Nephron progenitor cell (in vitro differentiated cells): ENCODE measurements around the gene CDH8.
"Not testable (repeated sequence)": the region's sequence is repeated elsewhere in the genome, so short reads cannot be mapped to it uniquely, and the experiment has no call there.

Source experiments
- DNase-seq: peaks from one replicate; pipeline ENCODE4 v3.0.0; 2021
- H3K27ac Mint-ChIP-seq: 2 replicates; pipeline ENCODE4 v1.8.0; 2021; ENCODE audit warnings: mild to moderate bottlenecking, moderate library complexity, mixed read lengths
- H3K27me3 Mint-ChIP-seq: 2 replicates; pipeline ENCODE4 v1.8.0; 2021; ENCODE audit warnings: mild to moderate bottlenecking, low read depth, mixed read lengths; ENCODE audit not compliant: poor library complexity
- H3K36me3 Mint-ChIP-seq: 2 replicates; pipeline ENCODE4 v1.8.0; 2021; ENCODE audit warnings: low read depth, mixed read lengths
- H3K4me1 Mint-ChIP-seq: 2 replicates; pipeline ENCODE4 v1.8.0; 2021; ENCODE audit warnings: mixed read lengths
- H3K4me3 Mint-ChIP-seq: 2 replicates; pipeline ENCODE4 v1.8.0; 2021; ENCODE audit warnings: mild to moderate bottlenecking, moderate library complexity, mixed read lengths
- H3K9me3 Mint-ChIP-seq: 2 replicates; pipeline ENCODE4 v1.8.0; 2021; ENCODE audit warnings: mild to moderate bottlenecking, moderate library complexity, mixed read lengths
- CTCF ChIP-seq: fragments of 200-600 bp; sonication (generic); IDR thresholded peaks from 2 replicates; pipeline ENCODE4 v1.5.0; 2021; ENCODE audit warnings: antibody characterized with exemption

The CDH8 gene

GRCh38 chr16:61923629-61924028 lies 112.6 kb downstream of the CDH8 start:
- Mint-ChIP-seq H3K36me3 (no peaks in the 10 kb centered on the region), H3K27me3 (no peaks in the 10 kb centered on the region), H3K9me3 (peaks cover 8% of the 10 kb centered on the region), H3K4me1 (peaks cover 13% of the 10 kb centered on the region), H3K27ac (no peak overlapping the region), H3K4me3 (no peak overlapping the region)
- TF ChIP-seq CTCF: no peak
- no peak for DNase-seq

- H3K9me3 Mint-ChIP-seq: peaks cover 26% of the 10 kb centered on the region
- no peak for TF ChIP-seq CTCF
- H3K27ac Mint-ChIP-seq: no peak overlapping the region
- peaks cover 18% of the 10 kb centered on the region for H3K36me3 Mint-ChIP-seq
- H3K4me1 Mint-ChIP-seq: peaks cover 26% of the 10 kb centered on the region
- no peak for DNase-seq
- H3K27me3 Mint-ChIP-seq: peaks cover 4% of the 10 kb centered on the region
- no peak overlapping the region for H3K4me3 Mint-ChIP-seq
Measured at GRCh38 chr16:61921373-61921772, 114.9 kb downstream of the CDH8 start.

GRCh38 chr16:61917865-61918826 lies 118.1 kb downstream of the CDH8 start:
- H3K4me1 Mint-ChIP-seq: peaks cover 20% of the 10 kb centered on the region
- peaks cover 23% of the 10 kb centered on the region for H3K36me3 Mint-ChIP-seq
- not testable (repeated sequence) for H3K27me3 Mint-ChIP-seq, DNase-seq, H3K27ac Mint-ChIP-seq
- H3K4me3 Mint-ChIP-seq: peak overlapping the region; percentile 76
- peaks cover 26% of the 10 kb centered on the region for H3K9me3 Mint-ChIP-seq

GRCh38 chr16:61915569-61915968 lies 120.7 kb downstream of the CDH8 start:
- H3K27ac Mint-ChIP-seq: no peak overlapping the region
- H3K36me3 Mint-ChIP-seq: peaks cover 23% of the 10 kb centered on the region
- peaks cover 20% of the 10 kb centered on the region for H3K4me1 Mint-ChIP-seq
- DNase-seq: no peak
- H3K4me3 Mint-ChIP-seq: no peak overlapping the region
- H3K27me3 Mint-ChIP-seq: peaks cover 4% of the 10 kb centered on the region
- peaks cover 26% of the 10 kb centered on the region for H3K9me3 Mint-ChIP-seq
- no peak for TF ChIP-seq CTCF

GRCh38 chr16:61909074-61909473 lies 127.2 kb downstream of the CDH8 start:
- Mint-ChIP-seq H3K27me3 (no peaks in the 10 kb centered on the region), H3K36me3 (peaks cover 12% of the 10 kb centered on the region)
- TF ChIP-seq CTCF: no peak

GRCh38 chr16:61908426-61908825 lies 127.8 kb downstream of the CDH8 start:
- no peak for DNase-seq
- Mint-ChIP-seq H3K9me3 (peaks cover 24% of the 10 kb centered on the region), H3K4me3 (no peak overlapping the region), H3K27ac (no peak overlapping the region), H3K27me3 (no peaks in the 10 kb centered on the region), H3K36me3 (peaks cover 12% of the 10 kb centered on the region), H3K4me1 (no peaks in the 10 kb centered on the region)
- no peak for TF ChIP-seq CTCF

More at GRCh38 chr16:61909074-61909473, 127.2 kb downstream of the CDH8 start:
- H3K27ac Mint-ChIP-seq: no peak overlapping the region
- peaks cover 22% of the 10 kb centered on the region for H3K9me3 Mint-ChIP-seq
- no peak overlapping the region for H3K4me3 Mint-ChIP-seq
- no peaks in the 10 kb centered on the region for H3K4me1 Mint-ChIP-seq
- DNase-seq: no peak
